Measurements from ENCODE around the gene GMPPA.

GMPPA gene

DNA sequence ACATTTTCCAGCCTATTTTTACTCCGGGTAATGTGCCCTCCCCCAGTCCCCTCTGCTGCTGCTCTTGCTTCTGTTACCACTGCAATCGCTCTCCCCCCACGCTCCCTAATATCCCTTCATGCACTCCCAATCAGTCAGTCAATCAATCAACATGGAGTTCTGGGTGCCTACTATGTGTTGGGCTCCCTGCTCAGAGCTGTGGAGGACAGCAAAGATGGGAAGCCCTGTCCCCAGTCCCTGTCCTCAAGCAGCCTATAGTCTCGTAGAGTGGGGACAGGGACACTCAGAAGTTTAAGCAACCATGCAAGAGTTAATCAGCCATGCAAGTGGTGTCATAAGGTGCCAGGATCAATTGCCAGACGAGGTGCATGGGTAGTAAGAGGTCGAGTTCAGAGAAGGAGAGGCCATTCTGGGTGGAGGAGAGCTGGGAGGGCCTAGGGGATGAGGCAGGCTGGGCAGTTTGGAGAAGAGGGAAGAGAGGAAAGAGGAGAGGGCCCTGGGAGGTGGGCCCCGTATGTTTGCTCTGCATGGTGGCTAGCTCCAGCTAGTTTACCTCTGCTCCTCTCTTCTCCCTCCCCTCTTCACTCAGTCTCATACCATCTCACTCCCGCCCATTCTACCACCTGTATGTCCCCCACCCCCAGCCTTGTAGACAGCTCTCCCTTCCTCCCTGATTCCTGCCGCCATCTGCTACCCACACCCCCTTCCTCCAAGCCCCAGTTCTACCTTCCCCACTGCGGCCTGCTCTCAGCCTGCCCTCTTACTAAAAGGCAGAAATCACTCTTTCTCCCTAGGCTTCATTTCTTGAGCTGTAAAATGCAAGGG, 19.5 kb downstream of the GMPPA start:
- Histone ChIP-seq H3K36me3 (no peaks in the 10 kb centered on the region), H3K27ac (no peak overlapping the region), H3K27me3 (peaks cover 100% of the 10 kb centered on the region), H3K4me1 (ENCODE audit: control insufficient read depth in 1 of 2, insufficient read depth in 1 of 2, low read depth in 1 of 2, low read length in 1 of 2) (no peaks in the 10 kb centered on the region), H3K9me3 (no peaks in the 10 kb centered on the region), H3K4me3 (ENCODE audit: low read depth in 1 of 2, low read length in 1 of 2) (no peak overlapping the region)
- TF ChIP-seq, protein P1, sequence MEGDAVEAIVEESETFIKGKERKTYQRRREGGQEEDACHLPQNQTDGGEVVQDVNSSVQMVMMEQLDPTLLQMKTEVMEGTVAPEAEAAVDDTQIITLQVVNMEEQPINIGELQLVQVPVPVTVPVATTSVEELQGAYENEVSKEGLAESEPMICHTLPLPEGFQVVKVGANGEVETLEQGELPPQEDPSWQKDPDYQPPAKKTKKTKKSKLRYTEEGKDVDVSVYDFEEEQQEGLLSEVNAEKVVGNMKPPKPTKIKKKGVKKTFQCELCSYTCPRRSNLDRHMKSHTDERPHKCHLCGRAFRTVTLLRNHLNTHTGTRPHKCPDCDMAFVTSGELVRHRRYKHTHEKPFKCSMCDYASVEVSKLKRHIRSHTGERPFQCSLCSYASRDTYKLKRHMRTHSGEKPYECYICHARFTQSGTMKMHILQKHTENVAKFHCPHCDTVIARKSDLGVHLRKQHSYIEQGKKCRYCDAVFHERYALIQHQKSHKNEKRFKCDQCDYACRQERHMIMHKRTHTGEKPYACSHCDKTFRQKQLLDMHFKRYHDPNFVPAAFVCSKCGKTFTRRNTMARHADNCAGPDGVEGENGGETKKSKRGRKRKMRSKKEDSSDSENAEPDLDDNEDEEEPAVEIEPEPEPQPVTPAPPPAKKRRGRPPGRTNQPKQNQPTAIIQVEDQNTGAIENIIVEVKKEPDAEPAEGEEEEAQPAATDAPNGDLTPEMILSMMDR (IDR thresholded peaks at IDR 0.05), result no peak

DNA sequence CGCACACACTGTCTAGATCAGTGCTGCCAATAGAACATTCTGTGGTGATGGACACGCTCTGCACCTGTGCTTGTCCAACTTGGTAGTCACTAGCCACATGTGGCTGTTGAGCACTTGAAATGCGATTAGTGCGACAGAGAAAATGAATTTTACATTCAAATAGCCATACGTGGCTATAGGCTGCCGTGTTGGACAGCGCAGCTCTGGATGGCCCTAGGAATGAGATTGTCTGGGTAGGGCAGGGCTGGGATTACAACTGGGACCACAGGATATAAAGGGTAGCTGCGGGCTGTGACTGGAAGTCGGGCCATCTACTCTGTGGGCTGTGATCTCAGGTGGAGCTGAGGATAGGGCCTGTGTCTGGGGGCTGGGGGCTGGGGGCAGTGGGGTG, 20.8 kb downstream of the GMPPA start:
- Histone ChIP-seq H3K36me3 (no peaks in the 10 kb centered on the region), H3K27ac (no peak overlapping the region), H3K27me3 (peaks cover 100% of the 10 kb centered on the region), H3K4me1 (ENCODE audit: control insufficient read depth in 1 of 2, insufficient read depth in 1 of 2, low read depth in 1 of 2, low read length in 1 of 2) (no peaks in the 10 kb centered on the region), H3K9me3 (no peaks in the 10 kb centered on the region), H3K4me3 (ENCODE audit: low read depth in 1 of 2, low read length in 1 of 2) (no peak overlapping the region)
- TF ChIP-seq, protein P1 (IDR thresholded peaks at IDR 0.05), result no peak

DNA sequence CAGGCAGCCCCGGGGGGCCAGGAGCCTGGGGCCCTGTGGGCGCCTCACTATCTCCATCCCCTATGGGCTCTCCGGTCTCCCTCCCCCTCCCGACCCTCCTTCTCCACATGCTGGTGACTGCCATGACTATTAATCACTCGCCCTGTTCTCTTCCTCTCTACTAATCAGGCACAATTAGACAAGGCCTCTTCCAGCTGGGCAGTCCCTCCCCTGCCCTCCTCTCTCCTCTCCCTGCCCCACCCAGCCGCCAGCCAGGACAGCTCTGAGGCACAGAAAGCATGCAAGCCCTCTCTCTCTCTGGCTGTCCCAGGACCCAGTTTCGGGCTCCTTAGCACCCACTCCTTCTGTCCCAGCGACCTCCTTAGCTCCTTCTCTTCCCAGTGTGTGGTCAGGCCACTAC, 21.4 kb downstream of the GMPPA start:
- no peaks in the 10 kb centered on the region for H3K4me1 ChIP-seq (ENCODE audit: control insufficient read depth in 1 of 2, insufficient read depth in 1 of 2, low read depth in 1 of 2, low read length in 1 of 2)
- no peak overlapping the region for H3K4me3 ChIP-seq (ENCODE audit: low read depth in 1 of 2, low read length in 1 of 2)
- H3K9me3 ChIP-seq, result no peaks in the 10 kb centered on the region
- H3K36me3 ChIP-seq, result no peaks in the 10 kb centered on the region
- TF ChIP-seq, protein P1 (IDR thresholded peaks at IDR 0.05), result no peak
- H3K27ac ChIP-seq, result no peak overlapping the region
- H3K27me3 ChIP-seq, result peaks cover 100% of the 10 kb centered on the region

DNA sequence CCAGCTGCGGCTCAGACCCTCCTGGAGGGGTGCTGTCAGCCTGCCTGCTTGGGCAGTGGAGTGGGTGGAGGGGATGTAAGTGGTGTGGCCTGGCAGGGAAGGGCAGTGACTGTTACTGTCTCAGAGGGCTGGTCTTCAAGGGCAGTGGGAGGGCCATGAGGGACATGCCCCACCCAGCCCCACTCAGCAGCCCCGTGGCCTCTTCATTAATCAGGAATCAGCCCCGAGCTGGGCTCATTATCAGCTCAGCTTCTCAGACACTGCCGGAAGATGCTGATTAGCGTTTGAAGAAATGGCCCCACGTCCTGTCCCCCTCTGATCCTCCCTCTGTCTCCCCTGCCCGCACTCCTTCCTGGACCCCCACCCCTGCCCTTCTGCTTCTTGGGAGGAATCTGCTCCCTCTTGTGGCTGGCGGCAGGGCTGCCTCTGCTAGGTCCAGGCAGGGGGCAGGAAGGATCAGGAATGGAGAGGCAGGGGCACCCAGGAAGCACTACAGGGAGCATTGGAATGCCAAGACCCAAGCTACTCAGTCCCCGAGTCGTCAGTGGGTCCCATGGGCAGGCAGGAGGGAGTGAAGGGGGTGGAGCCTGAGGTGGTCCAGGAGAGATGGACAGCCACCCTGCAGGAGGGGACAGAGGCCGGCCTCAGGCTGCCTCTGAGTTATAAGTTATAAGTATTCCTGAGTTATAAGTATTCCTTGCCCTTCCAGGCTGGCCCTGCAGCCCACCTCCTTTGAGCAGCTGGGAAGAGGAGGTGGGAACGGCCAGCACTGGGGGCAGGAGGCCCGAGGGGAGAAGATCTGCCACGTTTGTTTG, 22.6 kb downstream of the GMPPA start:
- Histone ChIP-seq H3K27me3 (peaks cover 100% of the 10 kb centered on the region), H3K4me1 (ENCODE audit: control insufficient read depth in 1 of 2, insufficient read depth in 1 of 2, low read depth in 1 of 2, low read length in 1 of 2) (no peaks in the 10 kb centered on the region), H3K27ac (no peak overlapping the region), H3K4me3 (ENCODE audit: low read depth in 1 of 2, low read length in 1 of 2) (no peak overlapping the region), H3K36me3 (no peaks in the 10 kb centered on the region), H3K9me3 (no peaks in the 10 kb centered on the region)
- TF ChIP-seq, protein P1 (IDR thresholded peaks at IDR 0.05), result no peak

DNA sequence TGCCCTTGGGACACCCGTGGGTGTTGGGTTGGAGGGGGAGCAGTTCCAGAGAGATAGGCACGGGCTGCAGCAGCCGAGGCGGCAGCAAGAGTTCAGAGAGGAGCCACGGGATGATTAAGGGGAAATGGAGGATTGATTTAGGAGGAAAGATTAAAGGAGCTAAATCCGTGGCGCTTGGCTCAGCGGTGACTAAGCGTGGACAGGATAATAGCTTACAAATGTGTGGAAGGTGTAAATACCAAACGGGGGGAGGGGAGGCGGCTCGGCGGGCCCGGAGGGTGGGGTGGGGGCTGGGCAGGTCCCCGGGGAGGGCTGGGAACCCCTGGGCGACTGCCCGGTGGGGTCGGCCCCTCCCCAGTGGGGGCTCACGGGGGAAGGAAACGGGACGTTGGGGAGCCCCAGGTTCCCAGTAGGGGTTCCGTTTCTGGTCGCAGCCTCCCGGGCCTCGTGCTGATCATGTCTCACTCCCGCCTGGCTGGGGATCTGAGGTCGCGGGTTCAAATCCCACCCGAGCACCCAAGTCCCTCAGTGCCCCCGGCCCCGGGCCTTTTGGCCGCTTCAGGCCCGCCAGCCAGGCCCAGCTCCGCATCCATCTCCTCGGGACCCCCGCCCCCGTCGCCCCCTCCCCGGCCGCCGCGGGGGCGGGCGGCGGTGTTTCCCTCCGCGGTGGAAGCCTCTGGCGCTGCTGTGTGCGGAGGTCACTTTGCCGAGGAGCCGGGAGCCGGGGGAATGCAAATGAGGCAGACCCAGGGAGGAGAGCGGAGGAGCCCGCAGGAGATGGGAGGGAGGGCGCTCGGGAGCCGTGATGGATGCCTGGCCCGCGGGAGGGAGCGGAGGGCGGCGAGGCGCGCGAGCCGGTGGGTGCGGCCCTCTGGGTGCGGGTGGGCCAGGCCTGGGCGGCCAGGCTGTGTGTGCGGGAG, 23.7 kb downstream of the GMPPA start:
- no peaks in the 10 kb centered on the region for H3K9me3 ChIP-seq
- H3K36me3 ChIP-seq, result no peaks in the 10 kb centered on the region
- H3K4me1 ChIP-seq (ENCODE audit: control insufficient read depth in 1 of 2, insufficient read depth in 1 of 2, low read depth in 1 of 2, low read length in 1 of 2), result no peaks in the 10 kb centered on the region
- no peak overlapping the region for H3K27ac ChIP-seq
- TF ChIP-seq, protein P1 (IDR thresholded peaks at IDR 0.05), result no peak
- H3K4me3 ChIP-seq (ENCODE audit: low read depth in 1 of 2, low read length in 1 of 2), result no peak overlapping the region
- H3K27me3 ChIP-seq, result peaks cover 100% of the 10 kb centered on the region

Measured in neutrophil (primary cell).